Non-pigmented ciliary epithelial cell (primary cell): ENCODE measurements around the gene HHLA2.
A peak's percentile ranks its signal among the peaks of the same experiment; 100 is the strongest.

Experiments
- DNase-seq: peaks from one replicate; pipeline ENCODE4 v3.0.0-alpha.2; 2010; ENCODE audit warnings: low read depth

Gene HHLA2

GRCh38 chr3:108394016-108394415, 97.7 kb downstream of the HHLA2 start:
- DNase-seq, result no peak

- no peak for DNase-seq
These were observed 98.2 kb downstream of the HHLA2 start for GRCh38 chr3:108394563-108394962.

DNA sequence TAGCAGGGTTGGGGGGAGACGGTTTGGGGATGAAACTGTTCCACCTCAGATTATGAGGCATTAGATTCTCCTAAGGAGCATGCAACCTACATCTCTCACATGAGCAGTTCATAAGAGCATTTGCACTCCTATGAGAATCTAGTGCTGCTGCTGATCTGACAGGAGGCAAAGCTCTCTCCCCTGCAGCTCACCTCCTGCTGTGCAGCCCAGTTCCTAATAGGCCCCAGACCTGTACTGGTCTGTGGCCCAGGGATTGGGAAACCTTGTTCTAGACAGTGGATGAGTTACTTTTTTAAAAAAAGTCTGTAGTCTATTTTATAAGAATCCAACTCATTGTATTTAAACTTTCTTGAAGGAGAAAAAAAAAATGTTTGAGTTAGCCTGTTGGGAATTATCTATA, 100.0 kb downstream of the HHLA2 start:
- no peak for DNase-seq

GRCh38 chr3:108398510-108398909, 102.2 kb downstream of the HHLA2 start:
- no peak for DNase-seq

GRCh38 chr3:108401836-108402235, 105.5 kb downstream of the HHLA2 start:
- no peak for DNase-seq

GRCh38 chr3:108403198-108403597, 106.8 kb downstream of the HHLA2 start:
- no peak for DNase-seq

- DNase-seq, result no peak
These were observed 107.5 kb downstream of the HHLA2 start for GRCh38 chr3:108403686-108404345.

DNA sequence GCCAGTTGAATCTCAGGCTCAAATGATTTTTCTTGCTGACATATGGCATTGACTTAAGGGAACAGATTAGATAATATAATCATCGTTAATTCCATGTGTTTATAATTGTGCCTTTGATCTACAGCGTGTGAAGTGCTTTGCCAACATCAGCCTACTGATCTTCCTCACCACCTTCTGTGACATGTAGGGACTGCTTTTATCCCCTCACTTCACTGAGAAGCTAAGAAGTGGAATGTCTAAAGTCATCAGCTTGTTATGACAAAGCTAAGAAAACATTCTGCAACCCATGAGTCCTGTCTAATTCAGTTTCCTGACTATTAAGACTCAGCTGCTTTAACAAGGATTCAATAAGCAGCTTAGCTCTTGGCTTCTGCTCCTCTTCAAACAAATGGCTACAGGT, 108.0 kb downstream of the HHLA2 start:
- DNase-seq, result no peak

- no peak for DNase-seq
These were observed 109.8 kb downstream of the HHLA2 start for GRCh38 chr3:108406063-108406660.

DNA sequence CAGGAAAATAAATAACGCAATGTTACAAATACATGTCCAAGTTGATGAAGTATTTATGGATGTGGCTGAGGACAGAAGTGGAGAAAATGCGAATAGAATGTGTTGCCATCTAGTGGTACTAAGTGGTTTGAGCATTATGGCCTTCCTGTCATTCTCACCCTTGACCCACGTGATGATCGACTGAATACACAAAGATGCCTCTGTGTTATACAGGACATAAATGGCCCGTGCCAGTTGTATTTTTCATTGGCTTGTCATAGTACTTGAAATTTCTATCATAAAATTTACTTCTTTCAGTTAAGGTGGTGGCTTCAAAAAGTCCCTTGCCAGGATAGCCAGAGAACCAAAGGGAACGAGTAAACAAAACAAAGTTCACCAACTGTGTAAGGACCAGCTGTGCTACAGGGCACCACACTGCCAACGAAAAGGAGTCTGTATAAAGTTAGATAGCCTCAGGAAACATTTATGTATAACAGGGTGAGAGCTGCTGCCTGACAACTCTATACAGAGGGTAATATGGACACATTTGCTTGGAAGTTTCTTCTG, 110.4 kb downstream of the HHLA2 start:
- DNase-seq, result no peak

GRCh38 chr3:108407886-108408285, 111.5 kb downstream of the HHLA2 start:
- DNase-seq, result no peak

DNA sequence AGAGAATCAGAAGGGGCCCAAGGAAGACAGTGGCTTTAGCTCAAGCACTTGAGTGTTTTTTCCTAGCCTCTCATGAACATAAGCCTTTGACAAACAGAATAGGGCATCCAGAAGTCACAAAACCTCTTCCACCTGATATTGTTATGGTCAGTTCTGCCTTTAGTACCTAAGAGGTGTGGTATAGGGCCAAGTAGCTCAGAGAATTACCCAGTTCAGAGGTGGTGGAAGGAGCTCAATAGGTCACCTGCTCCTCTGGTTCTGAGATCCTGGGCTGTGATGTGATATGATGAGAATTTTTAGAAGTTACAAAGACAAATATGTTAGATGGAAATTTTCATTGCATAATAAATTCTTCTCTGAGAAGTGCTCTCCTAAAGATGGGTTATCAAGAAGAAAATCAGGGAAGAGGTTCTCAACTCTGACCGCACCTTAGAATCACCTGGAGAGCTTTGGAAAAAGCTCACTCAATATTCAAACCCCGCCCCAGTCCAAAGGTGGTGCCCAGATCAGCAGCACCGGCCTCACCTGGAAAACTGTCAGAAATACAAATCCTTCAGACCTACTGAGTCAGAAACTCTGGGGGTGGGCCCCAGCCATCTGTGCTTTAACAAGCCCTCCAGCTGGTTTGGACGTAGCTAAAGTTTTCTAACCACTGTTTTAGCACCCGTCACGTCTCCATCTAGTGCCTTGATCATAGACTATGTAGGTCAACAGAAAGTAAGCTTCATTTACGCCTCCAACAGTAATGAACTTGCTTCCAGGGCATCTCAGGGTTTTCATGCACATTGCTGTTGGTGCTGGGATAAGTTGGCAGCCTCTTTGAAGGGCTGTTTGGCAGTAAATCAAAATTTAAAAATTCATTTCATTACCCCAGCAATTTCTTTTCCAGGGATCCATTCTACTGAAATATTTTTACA, 112.8 kb downstream of the HHLA2 start:
- no peak for DNase-seq

GRCh38 chr3:108409800-108410178, 113.4 kb downstream of the HHLA2 start:
- DNase-seq, result no peak

GRCh38 chr3:108410531-108410984, 114.2 kb downstream of the HHLA2 start:
- no peak for DNase-seq

GRCh38 chr3:108412121-108412750, 115.9 kb downstream of the HHLA2 start:
- no peak for DNase-seq

DNA sequence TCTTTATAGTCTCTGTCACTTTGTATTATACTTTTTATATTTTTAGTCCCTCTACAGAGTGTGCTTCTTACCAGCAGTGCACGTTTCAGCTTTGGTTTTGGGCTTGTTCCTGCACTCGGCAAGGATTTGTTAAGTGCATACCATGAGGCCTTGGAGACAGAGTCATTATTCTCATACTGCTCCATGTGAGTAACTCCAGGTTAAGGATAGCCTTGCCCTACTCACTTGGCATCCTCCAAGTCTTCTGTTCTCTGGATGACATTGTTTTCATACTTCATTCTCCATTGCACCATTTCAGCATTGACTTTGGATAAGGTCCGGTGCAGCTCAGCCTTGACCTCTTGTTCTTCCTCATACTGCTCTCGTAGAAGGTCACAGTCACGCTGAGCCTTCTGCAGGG, 117.7 kb downstream of the HHLA2 start:
- no peak for DNase-seq

DNA sequence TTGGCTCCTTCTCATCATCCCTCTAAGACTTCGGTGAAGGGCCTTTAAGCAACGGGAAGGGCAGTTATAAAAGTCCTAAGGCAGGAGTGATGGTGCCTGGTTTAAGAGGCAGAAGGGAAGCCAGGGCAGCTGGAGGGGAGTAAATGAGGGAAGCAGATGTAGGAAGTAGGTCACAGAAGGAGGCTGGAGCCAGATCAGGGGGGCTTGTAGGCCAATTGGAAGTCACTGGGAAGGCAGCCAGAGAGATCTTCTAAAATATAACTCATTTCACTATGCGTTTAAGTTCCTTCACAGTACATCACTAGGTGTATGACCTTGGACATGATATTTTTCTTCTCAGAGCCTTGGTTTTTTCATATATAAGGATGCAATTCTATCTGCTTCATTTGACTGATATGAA, 119.3 kb downstream of the HHLA2 start:
- DNase-seq, result no peak

- no peak for DNase-seq
These were observed 119.9 kb downstream of the HHLA2 start for GRCh38 chr3:108416111-108416869.

DNA sequence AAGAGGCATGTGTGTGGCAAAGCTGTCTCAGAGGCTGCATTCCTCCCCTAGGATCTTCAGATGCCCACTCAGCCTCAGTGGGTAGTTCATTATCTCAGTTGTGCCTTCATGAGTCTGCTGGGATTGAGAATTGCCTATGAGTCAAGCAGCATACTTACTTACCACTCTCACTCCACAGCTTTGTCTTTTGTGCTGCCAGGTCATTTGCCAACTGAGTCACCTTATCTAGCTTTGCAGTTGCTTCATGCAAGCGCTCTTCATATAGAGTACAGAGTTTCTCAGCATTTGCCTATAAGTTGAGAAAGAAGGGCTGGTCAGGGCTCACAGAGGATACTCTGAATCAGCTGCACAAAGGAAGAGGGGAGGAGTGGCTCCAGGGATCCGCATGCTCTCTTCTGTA, 124.6 kb downstream of the HHLA2 start:
- DNase-seq, result peak; percentile 44
